HG02642 (cell line): Measurements from ENCODE around the gene LRRTM4.
A peak's percentile ranks its signal among the peaks of the same experiment; 100 is the strongest.

Source experiments
- ATAC-seq: cut with Tn5 transposase; IDR thresholded peaks from one replicate; pipeline ENCODE4 v1.9.1; 2021; ENCODE audit warnings: mild to moderate bottlenecking; ENCODE audit not compliant: unreplicated experiment, poor library complexity

LRRTM4 gene

GRCh38 chr2:77013457-77013856, 508.7 kb downstream of the LRRTM4 start:
- no peak for ATAC-seq

DNA sequence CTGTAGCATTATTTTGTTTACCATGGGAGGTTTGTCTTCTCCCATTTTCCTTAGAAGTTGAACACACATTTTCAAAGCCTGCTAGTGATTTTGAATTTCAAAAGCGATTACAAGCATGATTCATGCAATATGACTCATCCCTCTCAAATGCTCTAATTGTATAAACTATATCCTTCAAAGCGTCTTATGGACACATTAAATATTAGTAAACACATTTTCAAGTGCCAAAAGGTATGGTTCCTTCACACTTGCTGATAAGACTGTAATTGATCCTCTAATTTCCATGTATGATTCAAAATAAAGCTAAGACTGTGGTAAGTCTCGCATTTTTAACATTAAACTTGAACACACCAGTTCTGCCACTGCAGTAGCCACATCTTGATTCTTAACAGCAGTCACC, 512.9 kb downstream of the LRRTM4 start:
- no peak for ATAC-seq

GRCh38 chr2:77008853-77009252, 513.3 kb downstream of the LRRTM4 start:
- no peak for ATAC-seq

GRCh38 chr2:77007686-77008085, 514.5 kb downstream of the LRRTM4 start:
- no peak for ATAC-seq

GRCh38 chr2:77005522-77005921, 516.7 kb downstream of the LRRTM4 start:
- ATAC-seq, result no peak

DNA sequence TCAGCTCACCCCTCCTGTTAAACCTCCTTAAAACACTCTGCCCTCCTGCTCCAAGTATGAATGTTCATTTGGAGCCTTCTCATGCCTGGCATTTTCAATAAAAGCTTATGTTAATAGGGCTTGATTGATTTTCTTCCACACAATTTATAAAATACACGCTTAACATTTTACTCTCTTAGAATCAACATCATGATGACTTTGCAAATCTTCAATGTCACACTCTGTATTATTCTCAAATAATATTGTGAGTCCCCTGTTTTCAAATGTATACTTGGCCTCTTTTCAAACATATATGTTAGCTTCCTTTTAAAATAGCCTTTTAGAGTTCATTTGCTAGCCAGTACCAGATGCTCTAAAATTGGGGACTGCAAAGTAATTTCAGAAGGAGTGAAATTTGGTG, 520.3 kb downstream of the LRRTM4 start:
- no peak for ATAC-seq

DNA sequence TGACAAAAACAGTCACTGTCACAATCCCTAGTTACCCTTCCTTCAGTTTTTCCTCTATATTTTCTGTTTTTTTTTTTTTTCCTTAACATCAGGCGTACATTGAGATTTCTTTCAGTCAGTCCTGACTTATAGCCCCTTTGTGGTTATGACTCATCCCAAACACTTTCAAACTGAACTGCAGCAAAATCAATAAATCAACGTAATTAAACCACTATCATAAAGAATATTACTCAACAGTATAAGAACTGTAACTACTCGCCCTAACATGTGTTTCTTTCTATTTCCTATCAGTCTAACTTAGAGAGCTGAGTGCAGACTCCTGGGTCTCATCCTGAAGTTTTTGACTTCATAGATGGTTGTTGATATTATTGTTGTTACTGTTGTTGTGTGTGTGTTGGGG, 523.5 kb downstream of the LRRTM4 start:
- ATAC-seq, result no peak

DNA sequence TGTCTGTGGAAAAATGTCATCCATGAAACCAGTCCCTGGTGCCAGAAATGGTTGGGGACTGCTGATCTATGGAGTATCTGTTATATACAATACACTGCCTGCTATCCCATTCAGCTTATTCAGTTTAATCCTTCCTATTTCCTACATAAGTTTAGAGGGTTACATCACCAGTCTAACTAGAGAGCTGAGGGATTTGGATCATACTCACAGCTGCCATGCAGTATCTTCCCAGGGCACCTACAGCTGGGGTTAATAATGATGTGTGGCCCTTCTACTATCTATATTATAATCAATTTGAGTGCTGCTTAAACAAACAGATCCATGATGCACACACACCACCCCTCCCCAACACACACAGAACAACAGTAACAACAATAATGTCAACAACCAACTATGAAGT, 524.0 kb downstream of the LRRTM4 start:
- ATAC-seq, result no peak

- ATAC-seq, result no peak
These were observed 524.9 kb downstream of the LRRTM4 start for GRCh38 chr2:76997296-76997695.

DNA sequence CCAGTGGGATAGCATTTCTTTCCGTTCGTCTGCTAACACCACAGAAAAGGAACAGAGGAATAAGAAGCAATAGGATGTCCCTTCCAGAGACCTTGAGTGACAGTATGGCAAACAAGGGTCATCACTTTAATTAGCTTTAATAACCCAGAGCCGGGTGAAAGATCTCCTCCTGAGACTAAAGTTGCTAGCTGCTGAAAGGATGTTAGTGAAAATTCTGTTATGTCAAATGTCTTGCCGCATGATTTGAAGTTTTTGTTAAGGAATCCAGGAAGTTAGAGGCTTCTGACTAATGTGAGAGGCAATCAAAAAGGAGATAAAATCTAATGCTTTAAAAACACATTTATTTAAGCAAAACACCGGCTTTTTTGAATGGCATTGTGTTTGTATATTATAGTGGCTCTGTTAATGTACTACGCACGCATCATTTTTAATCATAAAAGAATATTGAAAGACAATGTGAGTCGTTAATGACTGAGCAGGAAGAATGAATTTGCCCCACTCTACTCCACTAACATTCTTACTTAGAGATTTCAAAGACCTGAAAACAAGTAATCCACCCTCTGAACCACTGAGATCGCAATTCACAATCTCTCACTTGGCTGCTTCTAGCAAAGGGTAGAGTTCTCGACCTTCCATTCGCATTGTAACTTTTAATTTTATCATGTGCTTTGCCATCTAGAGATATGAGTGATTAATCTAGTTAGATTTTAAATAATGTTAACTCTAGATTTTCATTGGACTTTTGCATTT, 536.6 kb downstream of the LRRTM4 start:
- ATAC-seq, result no peak

- no peak for ATAC-seq
These were observed 537.8 kb downstream of the LRRTM4 start for GRCh38 chr2:76984359-76984758.

DNA sequence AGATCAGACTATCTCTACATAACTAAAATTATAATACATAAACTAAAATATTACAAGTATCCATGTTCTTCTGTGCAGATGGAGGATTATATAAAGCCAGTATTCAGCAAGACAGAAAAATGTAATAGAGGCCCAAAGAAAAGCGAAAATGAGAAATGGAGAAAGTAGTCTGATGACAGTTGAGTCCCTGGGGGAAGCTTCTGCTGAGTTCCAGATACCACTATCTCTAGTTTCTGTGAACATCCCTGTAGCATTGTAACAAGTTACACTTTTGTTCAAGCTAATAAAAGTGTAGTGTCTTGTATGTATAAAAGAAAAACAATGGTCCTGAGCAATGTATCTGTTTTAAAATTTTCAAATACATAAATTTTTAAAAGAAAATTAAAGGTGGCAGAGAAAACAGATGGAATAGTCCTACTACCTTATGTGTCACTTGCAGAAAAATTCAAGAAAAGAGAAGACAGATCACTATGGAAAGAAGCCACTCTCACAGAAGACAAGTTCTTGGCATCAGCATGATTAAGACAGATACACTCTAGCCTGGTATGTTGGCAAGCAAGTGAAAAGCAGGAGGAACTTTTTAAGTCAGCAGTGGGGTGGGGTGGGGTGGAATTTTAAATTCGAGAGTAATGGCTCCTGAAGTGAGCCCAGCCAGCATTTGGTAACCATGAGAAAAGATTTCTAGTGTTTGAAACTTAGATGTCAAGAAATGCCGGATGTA, 541.9 kb downstream of the LRRTM4 start:
- no peak for ATAC-seq

DNA sequence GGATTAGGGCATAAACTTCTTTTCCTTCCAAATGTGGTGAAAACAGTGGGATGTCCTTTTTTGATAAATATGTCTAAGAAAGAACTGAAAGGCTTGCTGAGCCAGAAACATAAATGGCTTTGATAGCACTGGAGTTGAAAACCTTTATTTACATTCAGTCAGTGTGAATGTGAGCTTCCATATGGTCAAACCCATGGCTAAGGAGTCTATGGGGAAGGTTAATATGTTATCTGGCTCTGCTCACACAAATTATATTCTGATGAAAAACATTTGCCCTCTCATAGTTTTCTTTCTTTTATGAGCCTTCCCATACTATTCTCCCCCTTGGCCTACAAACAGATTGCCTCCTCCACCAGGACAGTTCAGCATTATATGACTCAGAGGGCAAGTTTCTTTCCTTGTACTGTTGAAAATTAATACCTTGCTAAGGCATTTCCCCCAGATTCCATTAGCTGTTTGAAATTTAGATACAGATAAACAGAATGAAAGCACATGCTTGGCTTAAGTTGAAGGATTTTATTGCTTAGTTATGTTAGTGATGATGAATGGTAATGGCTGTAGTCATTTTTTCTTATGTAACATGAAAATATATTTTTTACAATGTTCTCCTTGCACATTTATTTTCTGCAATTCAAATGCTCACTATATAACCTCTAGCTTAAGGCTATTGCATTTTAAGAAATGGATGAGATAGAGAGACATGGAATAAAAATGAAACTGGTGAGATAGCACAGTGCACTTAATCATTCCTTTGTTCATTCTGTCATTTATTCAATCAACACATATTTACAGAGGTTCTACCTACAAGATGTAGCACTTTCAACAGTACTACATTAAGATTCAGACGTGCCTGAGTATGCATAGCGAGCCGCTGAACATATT, 544.1 kb downstream of the LRRTM4 start:
- ATAC-seq, result no peak

DNA sequence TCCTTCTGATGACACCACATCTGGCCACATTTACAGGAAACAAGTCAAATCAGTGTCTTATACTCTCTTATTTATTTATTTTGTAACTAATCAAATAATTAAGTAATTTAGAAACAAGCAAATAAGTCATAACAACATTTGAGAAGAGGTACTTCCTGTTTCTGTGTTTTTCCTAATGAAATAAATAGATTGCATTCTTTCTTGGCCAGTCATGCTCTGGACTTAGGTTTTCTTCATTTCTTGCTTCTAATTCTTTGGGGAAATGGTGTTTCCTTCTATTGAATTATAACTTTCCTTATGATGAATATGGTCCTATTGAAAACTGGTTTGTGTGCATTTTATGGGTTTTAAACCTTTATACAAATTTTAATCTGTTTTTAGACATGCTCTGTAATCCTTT, 546.4 kb downstream of the LRRTM4 start:
- ATAC-seq, result no peak

- no peak for ATAC-seq
These were observed 548.6 kb downstream of the LRRTM4 start for GRCh38 chr2:76973610-76974009.

- ATAC-seq, result no peak
These were observed 556.4 kb downstream of the LRRTM4 start for GRCh38 chr2:76965772-76966171.

GRCh38 chr2:76958749-76959148, 563.4 kb downstream of the LRRTM4 start:
- ATAC-seq, result no peak

- peak; percentile 87 for ATAC-seq
These were observed 568.3 kb downstream of the LRRTM4 start for GRCh38 chr2:76953733-76954347.

DNA sequence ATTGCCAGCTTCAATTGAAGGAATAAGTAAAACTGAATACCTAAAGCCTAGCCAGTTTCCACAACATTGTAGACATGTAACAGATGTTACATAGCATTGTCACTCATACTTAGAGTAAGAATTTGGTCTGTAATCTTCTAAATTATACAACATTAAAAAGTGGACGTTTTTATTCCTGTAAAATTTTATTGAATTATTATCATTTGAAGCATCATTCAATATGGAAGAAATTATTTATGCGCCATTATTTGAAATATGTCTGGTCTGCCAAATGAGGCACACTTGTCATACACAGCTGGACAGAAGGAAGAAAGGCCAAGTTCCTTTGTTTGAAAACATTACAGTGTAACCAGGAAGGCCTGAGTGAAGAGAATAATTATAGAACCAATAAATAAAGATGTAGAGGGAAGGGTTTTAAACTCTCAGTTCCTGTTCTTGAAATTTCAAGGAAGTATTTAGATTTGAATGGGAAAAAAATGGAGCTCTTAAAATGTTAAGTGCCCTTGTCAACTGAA, 575.5 kb downstream of the LRRTM4 start:
- ATAC-seq, result no peak

- ATAC-seq, result no peak
These were observed 581.6 kb downstream of the LRRTM4 start for GRCh38 chr2:76940559-76940958.
